Vein endothelial cell (primary cell): ENCODE measurements around the gene LELP1. TPM values are rescaled to one million over a fixed set of nuclear protein-coding genes. Genes with fewer than 3 reads are reported as not detected.

Experiments
- total RNA-seq: library from RNA; depleted of rRNA; stranded (reverse); fragments of >200 nt; gene quantifications from 2 replicates; pipeline ENCODE4 v1.2.3, GENCODE V29; 2012

The LELP1 gene
- total RNA-seq: not detected in 2 replicates

DNA sequence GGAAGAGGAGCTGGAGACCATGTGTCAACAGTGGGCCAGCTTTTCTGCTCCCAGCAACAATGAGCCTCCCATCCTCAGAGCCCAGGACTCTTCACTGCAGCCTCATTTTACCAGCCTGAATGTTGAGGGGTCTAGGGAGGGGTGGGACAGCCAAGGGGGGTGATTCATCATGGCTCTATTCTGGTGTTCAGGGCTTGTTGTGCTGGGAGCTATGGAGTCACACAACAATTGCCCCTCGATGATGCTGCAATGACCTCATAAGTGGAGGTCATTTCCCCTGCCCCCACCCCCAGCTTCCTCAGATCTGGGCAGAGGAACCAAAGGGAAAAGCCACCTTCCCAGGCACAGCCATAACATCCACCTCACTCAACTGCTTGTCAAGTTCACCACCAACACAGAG is at the start of gene LELP1:
Gene LELP1 (plus strand): TSS at position 301 of the 400 bp plus-strand sequence. CDS start 1,278 bp downstream, outside the sequence.

DNA sequence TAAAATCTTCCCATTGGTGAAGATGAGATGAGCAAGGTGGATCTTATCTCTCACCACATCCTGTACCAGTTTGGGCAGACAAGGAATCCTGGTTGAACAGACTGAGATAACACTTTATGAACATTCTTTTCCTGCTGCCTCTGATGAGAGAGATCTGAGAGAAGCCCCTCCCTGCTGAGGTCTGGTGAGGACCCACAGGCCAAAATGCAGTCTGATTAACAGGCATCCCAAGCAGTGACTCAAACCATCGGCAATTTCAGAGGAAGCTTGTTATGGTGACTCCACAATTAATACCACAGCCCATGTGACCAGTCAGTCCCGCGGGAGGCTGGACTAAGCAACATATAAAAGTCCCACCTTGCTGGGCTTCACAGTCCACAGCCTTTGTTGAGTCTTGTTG is 14.0 kb downstream of the LELP1 start, which contains the start of gene PRR9:
Gene PRR9 (plus strand): TSS at position 373 of the 400 bp plus-strand sequence. CDS start 561 bp downstream, outside the sequence.

Other genes starting within 250 kb of the LELP1 start
- not detected in 2 replicates for gene SPRR4, start 232.8 kb upstream of the LELP1 start, total RNA-seq
- not detected in 2 replicates for gene SPRR1A, start 219.3 kb upstream of the LELP1 start, total RNA-seq
- not detected in 2 replicates for gene SPRR3, start 201.7 kb upstream of the LELP1 start, total RNA-seq
- not detected in 2 replicates for gene SPRR1B, start 172.2 kb upstream of the LELP1 start, total RNA-seq
- not detected in 2 replicates for gene SPRR2D, start 162.3 kb upstream of the LELP1 start, total RNA-seq
- gene SPRR2A, start 145.9 kb upstream of the LELP1 start, total RNA-seq: not detected in 2 replicates
- not detected in 2 replicates for gene SPRR2B, start 131.8 kb upstream of the LELP1 start, total RNA-seq
- not detected in 2 replicates for gene SPRR2E, start 108.9 kb upstream of the LELP1 start, total RNA-seq
- not detected in 2 replicates for gene SPRR2F, start 89.9 kb upstream of the LELP1 start, total RNA-seq
- gene SPRR2G, start 52.5 kb upstream of the LELP1 start, total RNA-seq: not detected in 2 replicates
- gene PRR9, start 14.2 kb downstream of the LELP1 start, total RNA-seq: not detected in 2 replicates
- not detected in 2 replicates for gene LORICRIN, start 56.3 kb downstream of the LELP1 start, total RNA-seq
- not detected in 2 replicates for gene PGLYRP3, start 109.5 kb downstream of the LELP1 start, total RNA-seq
- not detected in 2 replicates for gene PGLYRP4, start 145.4 kb downstream of the LELP1 start, total RNA-seq
- gene S100A9, start 154.4 kb downstream of the LELP1 start, total RNA-seq: not detected in 2 replicates
- not detected in 2 replicates for gene S100A12, start 172.2 kb downstream of the LELP1 start, total RNA-seq
- not detected in 2 replicates for gene S100A8, start 187.6 kb downstream of the LELP1 start, total RNA-seq
- not detected in 2 replicates for gene S100A7A, start 213.1 kb downstream of the LELP1 start, total RNA-seq